Measurements from ENCODE around the gene OR2V2. TPM values are rescaled to one million over a fixed set of nuclear protein-coding genes. Genes with fewer than 3 reads are reported as not detected.

OR2V2 gene
- total and polyA plus RNA-seq, 10 of the 15 experiments (the other 5 are each of a cell fraction or from before 2014, with no cell fraction given), result 0.26 TPM; not detected in 9

DNA sequence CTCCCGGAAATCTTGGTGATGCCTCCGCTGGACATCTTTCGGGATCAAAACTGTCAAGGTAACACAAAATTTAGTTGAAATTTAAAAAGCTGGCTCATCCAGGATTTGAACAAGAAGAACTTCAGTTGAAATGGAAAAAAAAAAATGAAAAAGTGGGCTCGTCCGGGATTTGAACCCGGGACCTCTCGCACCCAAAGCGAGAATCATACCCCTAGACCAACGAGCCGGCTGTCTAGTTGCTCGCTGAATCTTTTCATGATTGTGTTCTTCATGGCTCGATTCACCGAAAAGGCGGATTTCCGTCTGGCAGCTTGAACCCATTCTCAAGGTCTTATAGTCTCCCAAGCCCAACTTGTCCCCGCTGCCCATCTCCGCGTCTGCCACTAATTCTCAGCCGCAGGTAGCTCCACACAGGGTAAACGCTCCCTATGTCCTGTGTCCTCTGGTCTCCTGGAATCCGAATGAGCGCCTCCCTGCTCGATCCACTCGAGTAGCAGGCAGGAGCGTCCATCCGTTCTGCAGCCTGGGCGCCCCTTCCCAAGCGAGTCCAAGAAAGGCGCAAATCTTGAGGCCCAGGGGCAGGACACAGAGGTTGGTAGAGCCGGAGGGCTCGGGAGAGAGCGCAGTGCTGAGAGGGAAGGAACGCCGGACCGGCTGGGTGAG, 41.4 kb downstream of the OR2V2 start (continued):
- no peak for TF ChIP-seq RFX5 (IDR thresholded peaks at IDR 0.05; ENCODE audit: low read depth, low read length)
- TF ChIP-seq FOXM1 (IDR thresholded peaks at IDR 0.05; ENCODE audit: low read depth, low read length), result no peak
- 0 out of 2 replicates have a peak, but pooled peaks have one; percentile 29 for TF ChIP-seq HDGF (IDR thresholded peaks at IDR 0.05)
- TF ChIP-seq IKZF1 (conservative IDR thresholded peaks at IDR 0.05), result peak; percentile 45; the same call in 1 of the 2 replicates
- TF ChIP-seq CHD2 (IDR thresholded peaks at IDR 0.05; ENCODE audit: borderline replicate concordance, low read depth, low read length), result no peak
- peak; percentile 92 for TF ChIP-seq SREBF2 (IDR thresholded peaks at IDR 0.05; ENCODE audit: low read length)
- peak; percentile 24; the same call in 1 of the 2 replicates for TF ChIP-seq RAD51 (IDR thresholded peaks at IDR 0.05)
- TF ChIP-seq, protein P1, sequence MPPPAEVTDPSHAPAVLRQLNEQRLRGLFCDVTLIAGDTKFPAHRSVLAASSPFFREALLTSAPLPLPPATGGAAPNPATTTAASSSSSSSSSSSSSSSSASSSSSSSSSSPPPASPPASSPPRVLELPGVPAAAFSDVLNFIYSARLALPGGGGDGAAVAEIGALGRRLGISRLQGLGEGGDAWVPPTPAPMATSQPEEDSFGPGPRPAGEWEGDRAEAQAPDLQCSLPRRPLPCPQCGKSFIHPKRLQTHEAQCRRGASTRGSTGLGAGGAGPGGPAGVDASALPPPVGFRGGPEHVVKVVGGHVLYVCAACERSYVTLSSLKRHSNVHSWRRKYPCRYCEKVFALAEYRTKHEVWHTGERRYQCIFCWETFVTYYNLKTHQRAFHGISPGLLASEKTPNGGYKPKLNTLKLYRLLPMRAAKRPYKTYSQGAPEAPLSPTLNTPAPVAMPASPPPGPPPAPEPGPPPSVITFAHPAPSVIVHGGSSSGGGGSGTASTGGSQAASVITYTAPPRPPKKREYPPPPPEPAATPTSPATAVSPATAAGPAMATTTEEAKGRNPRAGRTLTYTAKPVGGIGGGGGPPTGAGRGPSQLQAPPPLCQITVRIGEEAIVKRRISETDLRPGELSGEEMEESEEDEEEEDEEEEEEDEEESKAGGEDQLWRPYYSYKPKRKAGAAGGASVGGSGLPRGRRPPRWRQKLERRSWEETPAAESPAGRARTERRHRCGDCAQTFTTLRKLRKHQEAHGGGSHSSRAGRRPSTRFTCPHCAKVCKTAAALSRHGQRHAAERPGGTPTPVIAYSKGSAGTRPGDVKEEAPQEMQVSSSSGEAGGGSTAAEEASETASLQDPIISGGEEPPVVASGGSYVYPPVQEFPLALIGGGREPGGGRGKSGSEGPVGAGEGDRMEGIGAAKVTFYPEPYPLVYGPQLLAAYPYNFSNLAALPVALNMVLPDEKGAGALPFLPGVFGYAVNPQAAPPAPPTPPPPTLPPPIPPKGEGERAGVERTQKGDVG (CRISPR knock-in tag; IDR thresholded peaks at IDR 0.05), result no peak
- TF ChIP-seq RBBP5 (conservative IDR thresholded peaks at IDR 0.05), result no peak
- no peak for TF ChIP-seq IRF4 (IDR thresholded peaks at IDR 0.05; ENCODE audit: low read depth, low read length)
- peak; percentile 47; the same call in 1 of the 2 replicates for TF ChIP-seq NR2F1 (conservative IDR thresholded peaks at IDR 0.05)
- peak; percentile 96 for TF ChIP-seq TARDBP (IDR thresholded peaks at IDR 0.05; ENCODE audit: borderline replicate concordance)
- no peak for TF ChIP-seq SP1 (IDR thresholded peaks at IDR 0.05; ENCODE audit: low read depth, low read length)
